WTC11 (cell line): ENCODE data around the gene NFU1. TPM values are rescaled to one million over a fixed set of nuclear protein-coding genes. Genes with fewer than 3 reads are reported as not detected.
"Not testable (repeated sequence)": the region's sequence is repeated elsewhere in the genome, so short reads cannot be mapped to it uniquely, and the experiment has no call there.

ENCODE experiments used
- ATAC-seq: fragments of 200-7000 bp; cut with Tn5 transposase; 2 replicates; pipeline ENCODE4 v1.10.0; 2021; ENCODE audit warnings: mild to moderate bottlenecking, moderate library complexity
- CTCF ChIA-PET: fragments of 300-600 bp; sonication (Branson Sonifier 250); formaldehyde crosslinking; loops from one replicate; lab custom pipeline; 2021; ENCODE audit warnings: antibody characterized with exemption; lab: Charles Lee
- POLR2A ChIA-PET: fragments of 350-600 bp; sonication (Branson Sonifier 250); formaldehyde crosslinking; loops from one replicate; lab custom pipeline; 2021; ENCODE audit warnings: antibody characterized with exemption; lab: Charles Lee
- DNase-seq: peaks from one replicate; pipeline ENCODE4 v3.0.0; 2021; ENCODE audit warnings: low spot score
- H3K27ac Mint-ChIP-seq: 2 replicates; pipeline ENCODE4 v1.8.0; 2021; ENCODE audit warnings: mixed read lengths
- H3K27me3 Mint-ChIP-seq: 2 replicates; pipeline ENCODE4 v1.8.0; 2021; ENCODE audit warnings: low read depth, mild to moderate bottlenecking, moderate library complexity, mixed read lengths
- H3K36me3 Mint-ChIP-seq: 2 replicates; pipeline ENCODE4 v1.8.0; 2021; ENCODE audit warnings: mixed read lengths
- H3K4me1 Mint-ChIP-seq: 2 replicates; pipeline ENCODE4 v1.8.0; 2022; ENCODE audit warnings: mixed read lengths
- H3K4me3 Mint-ChIP-seq: 2 replicates; pipeline ENCODE4 v1.8.0; 2021; ENCODE audit warnings: mild to moderate bottlenecking, moderate library complexity, mixed read lengths
- H3K9me3 Mint-ChIP-seq: 2 replicates; pipeline ENCODE4 v1.8.0; 2021; ENCODE audit warnings: mixed read lengths
- E2F4 ChIP-seq: sonication (generic); formaldehyde crosslinking; IDR thresholded peaks from 2 replicates; pipeline ENCODE4 v1.8.1; 2022; ENCODE audit warnings: low read depth, mild to moderate bottlenecking, moderate library complexity, missing genetic modification reagents, borderline replicate concordance
- ELF4 ChIP-seq: sonication (generic); formaldehyde crosslinking; IDR thresholded peaks from 2 replicates; pipeline ENCODE4 v1.8.1; 2022; ENCODE audit warnings: low read depth, mild to moderate bottlenecking, moderate library complexity, missing genetic modification reagents
- EMX1 ChIP-seq: fragments of 250-450 bp; sonication (Bioruptor Pico); IDR thresholded peaks from 2 replicates; pipeline ENCODE4 v1.8.0; 2021; ENCODE audit warnings: mild to moderate bottlenecking
- FOXK1 ChIP-seq: sonication (generic); formaldehyde crosslinking; IDR thresholded peaks from 2 replicates; pipeline ENCODE4 v1.8.0; 2022; ENCODE audit warnings: mild to moderate bottlenecking, moderate library complexity, missing genetic modification reagents
- HMGA2 ChIP-seq: fragments of 250-450 bp; sonication (Bioruptor Pico); IDR thresholded peaks from 2 replicates; pipeline ENCODE4 v1.4.0; 2021; ENCODE audit warnings: mild to moderate bottlenecking, moderate library complexity
- MLX ChIP-seq: sonication (generic); formaldehyde crosslinking; IDR thresholded peaks from 2 replicates; pipeline ENCODE4 v1.8.1; 2023; ENCODE audit warnings: mild to moderate bottlenecking, missing genetic modification reagents, moderate library complexity
- TEAD4 ChIP-seq: sonication (generic); formaldehyde crosslinking; IDR thresholded peaks from 2 replicates; pipeline ENCODE4 v1.8.0; 2022; ENCODE audit warnings: mild to moderate bottlenecking, missing genetic modification reagents
- TP53 ChIP-seq: sonication (generic); formaldehyde crosslinking; IDR thresholded peaks from 2 replicates; pipeline ENCODE4 v1.8.1; 2023; ENCODE audit warnings: mild to moderate bottlenecking, missing genetic modification reagents
- ZMAT4 ChIP-seq: fragments of 250-450 bp; sonication (Bioruptor Pico); IDR thresholded peaks from 2 replicates; pipeline ENCODE4 v1.9.0; 2021; ENCODE audit warnings: mild to moderate bottlenecking
- ZNF317 ChIP-seq: sonication (generic); formaldehyde crosslinking; IDR thresholded peaks from 2 replicates; pipeline ENCODE4 v1.8.1; 2023; ENCODE audit warnings: low read depth, mild to moderate bottlenecking, moderate library complexity, missing genetic modification reagents, borderline replicate concordance
- ZNF425 ChIP-seq: fragments of 250-450 bp; sonication (Bioruptor Pico); conservative IDR thresholded peaks from 2 replicates; pipeline ENCODE4 v1.9.0; 2021; ENCODE audit warnings: mild to moderate bottlenecking
- total RNA-seq: library from RNA; stranded (reverse); gene quantifications from 3 replicates; pipeline ENCODE4 v1.2.3, GENCODE V29; 2021

Gene NFU1
- total RNA-seq, 1 experiment from 2014 or later, result 39.3 TPM

- H3K4me1 Mint-ChIP-seq, result no peaks in the 10 kb centered on the region
- DNase-seq (no peak), ATAC-seq (no peak)
- peaks cover 18% of the 10 kb centered on the region for H3K36me3 Mint-ChIP-seq
- POLR2A ChIA-PET, result no interaction called here
- no peaks in the 10 kb centered on the region for H3K9me3 Mint-ChIP-seq
- H3K27me3 Mint-ChIP-seq, result no peaks in the 10 kb centered on the region
- TF ChIP-seq ZMAT4 (CRISPR knock-in tag), result no peak
- TF ChIP-seq, all 79 proteins: peak for 0
- Mint-ChIP-seq H3K4me3 (no peak overlapping the region), H3K27ac (no peak overlapping the region)
- CTCF ChIA-PET, result interaction anchor here (0.7 to 0.9 kb wide), 2 partner anchors 9 to 13 kb away, joined by 3 to 4 read pairs; partner anchors contain the start of gene NFU1
Observed at GRCh38 chr2:69424419-69424818, 12.8 kb downstream of the NFU1 start.

- H3K4me3 Mint-ChIP-seq, result no peak overlapping the region
- no peaks in the 10 kb centered on the region for H3K9me3 Mint-ChIP-seq
- no peak for ATAC-seq
- no peaks in the 10 kb centered on the region for H3K27me3 Mint-ChIP-seq
- no peaks in the 10 kb centered on the region for H3K4me1 Mint-ChIP-seq
- POLR2A ChIA-PET, result no interaction called here
- DNase-seq, result no peak
- CTCF ChIA-PET, result no interaction called here
- H3K27ac Mint-ChIP-seq, result no peak overlapping the region
- H3K36me3 Mint-ChIP-seq, result peaks cover 24% of the 10 kb centered on the region
- TF ChIP-seq MLX (CRISPR knock-in tag), result no peak
Observed at GRCh38 chr2:69422198-69422597, 15.0 kb downstream of the NFU1 start.

- H3K4me1 Mint-ChIP-seq, H3K9me3 Mint-ChIP-seq, CTCF ChIA-PET, H3K4me3 Mint-ChIP-seq, DNase-seq, H3K27ac Mint-ChIP-seq, POLR2A ChIA-PET, ATAC-seq, H3K27me3 Mint-ChIP-seq: not testable (repeated sequence)
- peaks cover 31% of the 10 kb centered on the region for H3K36me3 Mint-ChIP-seq
Observed at GRCh38 chr2:69419111-69419510, 18.1 kb downstream of the NFU1 start.

- no peaks in the 10 kb centered on the region for H3K27me3 Mint-ChIP-seq
- DNase-seq, result no peak
- POLR2A ChIA-PET, result no interaction called here
- H3K9me3 Mint-ChIP-seq, result no peaks in the 10 kb centered on the region
- H3K4me3 Mint-ChIP-seq, result no peak overlapping the region
- TF ChIP-seq HMGA2 (CRISPR knock-in tag), result peak; percentile 95; the same call in 1 of the 2 replicates
- no peak for TF ChIP-seq ELF4 (CRISPR knock-in tag)
- TF ChIP-seq, all 79 proteins: peak for 1
- CTCF ChIA-PET, result interaction anchor here (0.5 kb wide), 1 partner anchor 9 kb away, joined by 3 read pairs; no protein-coding TSS in a partner anchor
- peaks cover 29% of the 10 kb centered on the region for H3K36me3 Mint-ChIP-seq
- no peak overlapping the region for H3K27ac Mint-ChIP-seq
- no peak for ATAC-seq
- no peaks in the 10 kb centered on the region for H3K4me1 Mint-ChIP-seq
Observed at GRCh38 chr2:69416147-69416546, 21.1 kb downstream of the NFU1 start.

- TF ChIP-seq E2F4 (CRISPR knock-in tag), result no peak
- no peak for TF ChIP-seq TEAD4 (CRISPR knock-in tag)
- no peak for TF ChIP-seq EMX1 (CRISPR knock-in tag)
- TF ChIP-seq TP53 (CRISPR knock-in tag), result no peak
- TF ChIP-seq FOXK1 (CRISPR knock-in tag), result no peak
- TF ChIP-seq ZNF425 (CRISPR knock-in tag), result no peak
- no peak for TF ChIP-seq ZNF317 (CRISPR knock-in tag)
- Mint-ChIP-seq H3K27ac (no peak overlapping the region), H3K4me1 (no peaks in the 10 kb centered on the region), H3K27me3 (no peaks in the 10 kb centered on the region), H3K9me3 (no peaks in the 10 kb centered on the region), H3K4me3 (no peak overlapping the region), H3K36me3 (peaks cover 21% of the 10 kb centered on the region)
- DNase-seq (no peak), ATAC-seq (no peak)
- POLR2A ChIA-PET, result no interaction called here
- CTCF ChIA-PET, result no interaction called here
Observed at GRCh38 chr2:69411120-69411519, 26.1 kb downstream of the NFU1 start.
